EL (cell line): ENCODE results near the gene KRT85.

Experiments used
- DNase-seq: peaks from one replicate; pipeline ENCODE4 v3.0.0-alpha.2; 2016

The KRT85 gene

DNA sequence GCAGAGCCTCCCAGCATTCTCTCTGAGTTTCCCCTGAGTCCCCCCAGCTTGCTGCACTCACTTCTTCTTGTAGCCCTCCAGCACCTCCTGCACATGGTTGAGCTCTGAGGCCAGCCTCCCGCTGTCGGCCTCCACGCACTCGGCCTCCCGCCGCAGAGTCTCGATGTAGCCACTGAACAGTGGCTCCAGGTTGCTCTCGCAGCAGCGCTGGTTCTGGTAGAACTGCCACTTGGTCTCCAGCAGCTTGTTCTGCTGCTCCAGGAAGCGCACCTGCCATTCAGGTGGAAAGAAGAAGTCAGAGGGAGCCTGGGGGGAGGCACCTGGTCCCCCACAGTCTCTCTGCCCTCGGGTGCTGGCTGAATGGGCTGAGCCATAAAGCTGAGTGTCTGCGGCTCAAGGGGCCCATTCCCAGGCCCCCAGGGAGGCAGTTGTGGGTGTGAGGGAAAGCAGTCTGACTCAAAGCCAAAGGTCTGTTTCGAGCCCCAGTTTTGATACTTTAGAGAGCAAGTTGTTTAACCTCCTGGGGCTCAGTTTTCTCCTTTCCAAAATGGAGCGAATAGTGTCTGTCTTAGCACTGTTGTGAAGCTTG is 2.3 kb downstream of the KRT85 start:
- no peak for DNase-seq

DNA sequence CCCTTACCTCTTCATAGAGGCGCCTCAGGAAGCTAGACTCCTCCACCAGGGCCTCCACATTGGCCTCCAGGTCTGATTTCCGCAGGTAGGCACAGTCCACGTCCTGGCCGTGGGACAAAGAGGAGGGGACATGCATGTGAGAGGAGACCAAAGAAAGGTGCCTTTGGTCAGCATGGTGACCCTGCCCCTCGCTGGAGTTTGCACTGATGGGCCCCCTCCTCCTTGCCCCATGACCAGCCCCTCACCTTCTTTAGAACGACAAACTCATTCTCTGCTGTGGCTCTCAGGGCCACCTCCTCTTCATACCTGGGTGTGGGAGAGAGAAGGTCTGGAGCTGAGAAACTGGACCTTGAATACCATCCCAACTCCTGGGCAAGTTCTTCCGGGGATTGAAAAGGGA is 3.2 kb downstream of the KRT85 start:
- no peak for DNase-seq

DNA sequence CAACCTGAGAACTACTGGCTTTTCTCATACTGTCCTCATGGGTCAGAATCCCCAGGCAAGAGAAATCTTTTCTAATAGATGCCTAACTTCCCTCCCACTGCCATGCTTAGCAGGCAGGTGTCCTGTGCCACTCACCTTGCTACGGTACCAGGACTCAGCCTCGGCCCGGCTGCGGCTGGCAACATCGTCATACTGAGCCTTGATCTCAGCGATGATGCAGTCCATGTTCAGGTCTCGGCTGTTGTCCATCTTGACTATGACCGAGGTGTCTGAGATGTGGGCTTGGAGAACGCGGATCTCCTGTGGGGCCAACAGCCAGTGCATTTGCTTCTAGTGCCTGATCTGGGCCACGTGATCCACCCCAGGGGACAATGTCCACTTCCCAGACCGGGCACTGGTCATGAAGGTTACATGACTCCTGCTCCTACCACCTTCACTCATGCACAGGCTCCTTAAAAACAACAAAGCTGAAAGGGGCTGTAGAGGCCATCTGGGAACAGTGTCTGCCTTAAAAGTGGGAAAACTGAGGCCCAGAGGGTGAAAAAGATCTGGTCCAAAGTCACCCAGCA is 4.1 kb downstream of the KRT85 start:
- no peak for DNase-seq

DNA sequence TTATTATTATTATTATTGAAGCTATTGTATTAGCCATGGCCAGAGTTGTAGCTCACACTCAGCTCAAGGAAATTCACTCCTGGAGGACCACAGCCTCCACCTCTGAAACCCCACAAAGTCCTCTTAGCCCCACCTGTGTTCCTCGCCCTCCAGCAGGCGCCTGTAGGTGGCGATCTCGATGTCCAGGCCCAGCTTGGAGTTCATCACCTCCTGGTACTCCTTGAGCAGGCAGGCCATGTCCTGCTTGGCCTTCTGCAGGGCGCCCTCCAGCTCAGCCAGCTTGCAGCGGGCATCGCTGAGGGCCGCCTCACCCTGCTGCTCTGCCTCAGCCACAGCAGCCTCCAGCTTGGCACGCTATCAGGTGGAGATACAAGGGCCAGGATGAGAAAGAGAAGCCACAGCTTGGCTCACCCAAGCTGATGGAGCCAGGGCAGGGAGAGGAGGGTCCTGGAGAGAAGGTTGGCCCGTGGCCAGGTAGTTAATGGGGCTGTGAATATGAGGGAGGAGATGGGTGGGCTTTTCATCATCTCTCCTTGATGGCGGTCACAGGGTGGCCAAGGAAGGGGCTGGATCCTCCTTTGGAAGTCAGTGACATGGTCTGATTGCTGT is 5.1 kb downstream of the KRT85 start:
- DNase-seq, result no peak

DNA sequence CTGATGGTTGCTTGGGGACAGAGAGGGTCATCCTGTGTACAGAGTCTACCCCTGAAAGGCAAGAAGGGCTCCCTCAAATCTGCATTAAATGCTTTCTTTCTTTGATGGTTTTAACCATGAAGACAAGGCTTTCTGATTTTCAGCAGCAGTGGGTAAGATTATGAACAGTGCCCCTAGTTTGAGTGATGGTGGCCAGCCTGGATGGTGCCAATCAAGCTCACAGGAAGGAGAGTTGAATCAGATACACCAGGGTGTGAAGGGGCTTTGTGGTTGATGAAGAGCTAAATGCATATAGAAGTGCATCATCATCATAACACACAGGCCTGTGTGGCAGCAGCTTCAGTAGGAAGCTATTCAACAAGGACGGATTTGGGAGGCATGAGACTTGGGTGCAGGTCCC is 5.7 kb downstream of the KRT85 start:
- no peak for DNase-seq

DNA sequence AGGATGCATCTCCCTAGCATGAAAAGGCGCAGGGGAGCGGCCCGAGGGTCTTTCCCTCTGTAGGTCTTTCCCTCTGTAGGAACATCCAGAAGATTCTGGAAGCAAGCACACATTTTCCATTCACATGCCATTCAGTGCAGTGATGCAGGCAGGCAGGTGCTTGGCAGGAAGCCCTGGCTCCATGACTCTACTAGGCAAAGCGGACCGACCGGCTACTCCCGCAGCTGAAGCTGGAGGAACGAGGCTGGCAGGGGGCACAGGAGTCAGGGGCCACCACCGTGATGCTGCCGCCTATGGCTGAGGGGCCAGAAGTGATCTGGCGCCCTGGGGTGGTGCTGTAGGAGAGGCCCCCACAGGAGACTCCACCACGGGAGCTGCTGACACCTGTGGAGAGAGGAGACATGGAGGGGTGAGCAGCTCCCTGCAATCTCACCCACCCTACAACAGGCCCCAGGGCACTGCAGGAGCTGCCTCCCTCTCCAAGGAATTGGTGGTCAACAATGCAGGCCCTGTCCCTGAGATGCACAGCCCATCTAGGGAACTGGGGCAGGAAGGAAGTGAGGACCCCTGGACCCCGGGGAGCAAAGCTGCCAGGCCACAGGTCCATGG is 6.5 kb downstream of the KRT85 start:
- no peak for DNase-seq

DNA sequence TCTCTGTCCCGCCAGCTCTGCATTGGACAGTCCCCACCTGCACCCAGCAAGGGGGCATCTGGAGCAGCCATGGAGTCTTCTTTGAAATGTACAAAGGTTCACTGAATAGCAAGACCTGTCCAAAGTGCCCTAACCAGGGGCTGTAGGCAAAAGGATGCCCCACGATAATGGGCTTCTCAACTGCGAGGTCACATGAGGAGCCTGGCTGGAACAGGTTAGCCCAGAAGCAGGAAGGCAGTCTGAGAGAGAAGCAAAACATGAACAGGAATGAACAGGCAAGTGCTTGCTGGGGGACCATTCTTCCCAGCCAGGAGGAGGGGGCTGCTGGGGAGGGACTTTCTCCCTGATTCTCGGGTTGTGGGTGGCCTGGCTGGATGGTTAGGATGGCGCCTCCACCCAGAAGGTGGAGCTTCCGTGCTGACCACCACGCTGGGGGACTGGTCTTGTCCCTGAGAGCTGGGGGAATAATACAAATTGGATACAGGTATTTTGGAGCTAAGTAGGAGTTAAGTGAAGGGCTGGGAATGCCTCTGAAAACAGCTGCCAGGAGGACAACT is 7.1 kb downstream of the KRT85 start:
- no peak for DNase-seq

DNA sequence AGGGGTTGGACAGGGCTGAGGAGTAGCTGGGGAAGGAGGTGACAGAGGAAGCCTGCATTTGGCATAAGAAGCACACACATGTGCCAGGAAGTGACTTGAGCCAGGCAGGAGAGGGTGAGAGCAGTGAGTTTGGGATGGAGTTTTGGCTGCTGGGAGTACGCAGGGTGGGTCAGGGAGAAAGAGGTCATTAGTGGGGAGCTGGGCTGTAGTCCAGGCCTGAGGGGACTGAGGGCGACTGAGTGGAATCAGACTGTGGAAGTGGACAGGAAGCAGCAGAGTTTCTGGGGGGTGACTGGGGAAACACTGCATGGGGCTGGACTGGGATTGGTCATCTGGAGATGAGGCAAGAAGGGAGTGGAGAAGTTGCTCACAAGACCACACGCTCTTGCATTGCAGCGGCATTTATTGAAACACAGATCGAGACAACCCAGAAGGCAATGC is 7.6 kb downstream of the KRT85 start:
- no peak for DNase-seq

DNA sequence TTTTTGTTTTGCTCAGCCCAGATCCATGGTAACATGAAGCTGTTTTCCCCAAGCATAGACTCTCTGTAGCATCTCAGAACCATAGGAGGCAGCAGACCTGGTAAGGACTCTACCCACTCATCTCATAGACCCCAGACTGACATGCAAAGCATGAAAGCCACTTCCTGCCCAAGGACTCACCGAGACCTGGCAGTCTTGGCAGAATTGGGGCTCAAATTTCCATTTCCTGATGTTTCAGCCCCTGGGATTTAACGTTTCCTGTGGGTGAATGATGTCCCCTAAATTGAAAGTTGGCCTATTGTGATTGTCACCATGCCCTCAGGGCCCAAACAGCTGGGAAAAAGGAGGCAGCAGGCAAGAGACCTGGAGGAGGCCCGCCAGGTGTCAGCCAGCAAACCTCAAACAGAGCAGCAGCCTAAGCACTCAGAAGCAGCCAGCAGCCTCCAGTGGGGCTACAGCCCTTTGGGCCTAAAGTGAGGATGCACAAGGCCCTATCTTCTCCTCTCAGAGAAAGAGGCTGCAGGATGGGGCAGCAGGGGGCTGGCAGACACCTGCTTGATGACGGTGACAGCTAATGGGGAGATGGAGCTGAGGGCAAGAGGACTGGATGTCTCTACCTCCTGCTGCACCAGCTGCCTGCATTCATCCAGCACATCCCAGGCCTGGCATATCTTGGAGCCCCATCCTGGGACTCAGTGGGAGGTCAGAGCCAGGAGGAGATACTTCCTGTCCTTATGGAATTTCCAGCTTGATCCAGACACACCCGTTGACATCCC is 8.5 kb downstream of the KRT85 start:
- peak; percentile 38 for DNase-seq

DNA sequence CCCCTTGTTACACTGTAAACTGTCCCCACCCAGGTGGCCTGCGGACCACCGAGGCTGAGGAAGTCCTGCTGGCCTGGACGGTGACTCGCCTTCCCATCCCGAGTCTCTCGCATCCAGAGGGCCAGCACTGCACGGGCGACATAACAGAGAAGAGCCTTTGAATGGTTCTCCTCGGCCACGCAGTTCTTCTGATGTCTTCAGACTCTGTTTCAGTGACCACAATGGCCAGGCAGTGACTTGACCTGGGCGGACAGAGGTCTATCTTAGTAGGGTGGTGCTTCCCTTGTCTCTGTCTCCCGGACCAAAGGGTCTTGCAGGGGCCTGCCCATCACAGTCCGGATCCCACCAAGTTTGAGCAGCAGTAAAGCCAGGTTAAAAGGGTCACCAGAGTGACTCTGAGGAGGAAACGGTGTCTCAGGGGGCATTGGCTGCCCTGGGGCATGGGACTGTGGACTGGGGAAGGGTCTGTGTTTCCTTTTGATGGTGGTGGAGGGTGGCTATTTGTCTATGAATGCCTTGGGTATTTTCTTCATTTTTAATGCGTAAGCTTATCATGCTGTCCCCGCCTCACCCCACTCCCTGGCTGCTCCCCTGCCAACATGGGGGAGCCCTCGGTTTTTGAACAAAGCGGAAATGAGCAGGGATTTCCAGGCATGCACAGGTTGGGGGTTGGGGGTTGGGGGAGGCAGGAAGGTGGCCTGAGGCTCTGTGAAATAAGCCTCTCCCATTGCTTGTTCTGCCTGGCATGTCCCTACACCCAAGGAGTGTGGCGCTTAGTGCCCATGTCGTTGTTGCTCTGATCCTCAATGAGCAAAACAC is 10.3 kb downstream of the KRT85 start:
- DNase-seq, result no peak

DNA sequence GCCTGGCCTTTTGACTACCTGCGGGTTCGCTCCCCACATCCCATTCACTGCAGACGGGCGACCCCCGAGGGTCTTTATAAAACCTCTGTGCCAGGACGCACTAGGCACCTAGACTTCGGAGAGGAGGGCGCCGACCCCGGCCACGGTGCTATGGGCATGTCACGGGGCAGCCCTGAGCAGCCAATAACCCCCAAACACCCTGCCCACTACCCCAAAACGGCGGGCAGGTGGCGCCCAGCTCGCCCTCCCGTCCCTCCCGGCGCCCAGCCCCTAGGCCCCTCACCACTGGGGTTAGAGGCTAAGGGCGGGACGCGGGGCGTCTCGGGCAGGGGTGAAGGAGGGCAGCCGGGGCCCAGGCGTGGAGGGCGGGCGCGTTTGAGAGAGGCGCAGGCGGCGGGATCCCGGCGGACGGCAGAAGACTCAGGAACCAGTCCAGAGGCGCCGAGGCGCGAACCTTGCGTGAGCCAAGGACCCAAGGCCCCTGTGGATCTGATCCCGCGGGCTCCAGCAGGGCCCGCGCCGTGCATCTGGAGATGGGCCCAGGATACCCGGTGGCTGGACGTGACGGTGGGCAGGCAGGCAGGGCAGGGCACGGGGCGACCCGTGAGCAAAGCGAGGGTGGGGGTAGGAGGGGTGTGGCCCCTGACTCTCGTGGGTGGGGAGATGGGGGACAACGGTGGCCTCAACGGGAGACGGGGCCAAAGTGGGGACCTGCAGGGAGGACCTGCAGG is 11.1 kb downstream of the KRT85 start:
- DNase-seq, result no peak

DNA sequence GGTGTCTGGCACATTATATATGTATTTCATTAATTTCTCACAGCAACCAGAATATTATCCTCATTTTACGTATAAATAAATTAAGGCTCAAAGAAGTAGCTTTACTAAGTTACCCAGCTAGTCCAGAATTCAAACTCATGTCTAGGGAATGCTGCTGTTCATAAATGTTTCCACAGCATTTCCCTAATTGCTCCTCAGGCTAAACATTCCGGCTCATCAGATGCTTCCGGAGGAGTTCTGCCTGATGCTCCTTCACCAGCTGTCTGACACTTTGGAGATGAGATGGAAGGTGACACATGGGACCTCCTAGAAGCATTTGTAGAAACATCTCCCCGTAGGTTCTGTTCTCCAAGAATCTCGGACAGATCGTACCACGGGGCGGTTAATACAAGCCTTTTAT is 12.1 kb downstream of the KRT85 start:
- peak; percentile 63 for DNase-seq

DNA sequence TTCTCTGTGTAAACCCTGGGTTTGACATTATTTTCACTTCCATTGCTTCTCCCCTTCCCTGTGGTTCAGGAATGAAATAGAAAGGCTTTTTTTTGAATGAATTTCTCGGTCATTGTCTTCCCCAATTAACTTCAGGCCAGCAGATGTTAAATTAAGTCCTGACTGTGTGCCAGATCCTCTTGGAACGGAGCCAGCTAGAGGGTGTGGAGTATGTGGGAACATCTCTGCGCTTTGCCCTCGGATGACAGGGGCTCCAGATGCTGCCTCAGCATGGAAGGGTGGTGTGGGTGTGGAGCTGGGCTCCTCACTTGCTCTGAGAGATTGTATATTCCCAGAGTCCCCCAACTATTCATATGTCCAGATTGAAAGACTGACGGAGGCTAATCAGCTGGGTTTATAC is 13.1 kb downstream of the KRT85 start:
- DNase-seq, result no peak

DNA sequence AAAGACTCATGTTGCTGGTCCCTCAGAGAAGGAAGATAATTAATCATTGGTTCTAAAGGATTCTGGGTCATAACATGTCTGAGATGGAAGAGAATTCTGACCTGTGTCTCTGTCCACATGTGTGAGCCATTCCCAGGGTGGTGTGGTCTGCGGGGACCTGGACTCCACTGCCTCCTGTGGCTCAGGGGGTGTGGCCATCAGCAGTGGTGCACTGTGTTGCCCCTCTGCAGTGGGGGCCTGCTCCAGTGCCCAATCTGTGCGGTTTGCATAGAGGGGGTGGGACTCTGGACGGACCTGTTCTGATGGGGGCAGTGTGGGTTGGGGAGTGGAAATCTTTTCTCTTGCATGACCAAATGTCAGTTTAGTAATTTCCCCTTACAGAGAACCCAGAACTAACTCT is 13.5 kb downstream of the KRT85 start:
- DNase-seq, result no peak

DNA sequence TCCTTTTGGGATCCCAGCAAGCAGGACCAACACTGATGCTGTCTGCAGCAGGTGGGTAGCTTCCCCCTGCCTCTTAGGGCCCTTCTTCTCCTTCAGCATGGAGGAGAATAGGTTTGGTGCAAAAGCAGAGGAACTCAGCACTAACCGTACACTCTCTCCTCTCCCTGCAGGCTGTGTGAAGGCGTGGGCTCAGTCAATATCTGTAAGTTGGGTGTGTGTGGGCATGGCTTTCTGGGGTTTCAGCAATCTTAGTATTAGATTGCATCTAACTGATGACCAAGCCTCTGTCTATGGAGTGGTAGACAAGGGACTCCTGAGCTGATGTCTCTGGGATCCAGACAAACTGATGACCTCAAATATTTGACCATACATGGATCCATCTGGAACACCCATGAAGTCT is 14.3 kb downstream of the KRT85 start:
- no peak for DNase-seq

DNA sequence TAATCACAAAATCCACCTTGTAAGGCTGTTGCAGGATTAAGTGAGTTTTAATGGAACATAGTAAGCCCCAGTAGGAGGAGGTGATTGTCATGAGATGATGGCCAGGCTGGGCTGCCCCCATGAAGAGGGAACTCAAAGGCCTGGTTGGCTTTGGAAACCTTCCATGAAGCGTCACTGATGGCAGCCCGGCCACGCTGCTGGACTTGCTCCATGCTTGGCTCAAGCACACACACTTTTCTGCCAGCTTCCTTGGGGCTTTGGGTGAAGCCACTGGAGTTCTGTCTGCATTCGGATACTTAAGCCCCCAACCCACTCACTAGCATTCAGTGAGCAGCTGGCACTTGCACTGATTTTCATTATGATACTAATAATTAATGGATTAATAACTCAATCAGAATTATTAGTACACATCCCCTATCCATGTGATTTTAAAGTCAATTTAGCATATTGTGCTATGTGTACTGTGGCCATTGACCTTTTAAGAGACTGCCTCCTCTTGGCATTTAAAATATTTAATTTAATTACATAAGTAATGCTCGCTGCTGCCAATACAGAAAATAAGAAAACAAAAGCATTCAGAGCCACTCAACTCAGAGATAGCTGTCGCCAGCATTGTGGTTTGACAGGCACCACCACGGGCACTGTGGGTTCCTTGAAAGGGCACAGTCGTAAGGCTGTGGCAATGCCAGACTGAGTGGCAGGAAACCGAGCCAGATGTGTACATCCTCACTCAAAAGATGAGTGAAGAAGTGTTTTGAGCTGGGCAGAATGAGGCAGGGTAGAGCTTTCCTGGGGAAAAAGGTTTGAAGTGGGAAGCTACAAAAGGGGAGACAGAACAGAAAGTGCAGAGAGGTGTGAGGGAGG is 15.9 kb downstream of the KRT85 start:
- no peak for DNase-seq

DNA sequence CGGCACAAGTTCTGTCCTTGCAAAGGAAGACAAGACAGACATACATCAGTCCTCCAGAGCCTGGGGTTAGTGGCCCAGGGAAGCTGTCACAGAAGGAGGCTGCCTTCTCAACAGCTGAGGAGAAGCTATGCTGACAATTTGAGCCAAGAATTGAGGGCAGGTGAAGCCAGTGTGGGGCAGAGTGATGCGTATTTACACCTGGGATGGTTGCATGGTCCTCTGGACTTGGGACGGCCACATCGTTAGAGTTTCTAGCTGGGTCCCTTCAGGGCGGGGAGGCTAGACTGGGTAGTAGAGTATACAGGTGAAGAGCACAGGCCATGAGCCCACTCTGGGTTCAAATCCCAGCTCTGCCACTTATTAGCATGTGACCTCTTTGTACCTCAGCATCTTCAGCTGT is 16.5 kb downstream of the KRT85 start:
- DNase-seq, result no peak

DNA sequence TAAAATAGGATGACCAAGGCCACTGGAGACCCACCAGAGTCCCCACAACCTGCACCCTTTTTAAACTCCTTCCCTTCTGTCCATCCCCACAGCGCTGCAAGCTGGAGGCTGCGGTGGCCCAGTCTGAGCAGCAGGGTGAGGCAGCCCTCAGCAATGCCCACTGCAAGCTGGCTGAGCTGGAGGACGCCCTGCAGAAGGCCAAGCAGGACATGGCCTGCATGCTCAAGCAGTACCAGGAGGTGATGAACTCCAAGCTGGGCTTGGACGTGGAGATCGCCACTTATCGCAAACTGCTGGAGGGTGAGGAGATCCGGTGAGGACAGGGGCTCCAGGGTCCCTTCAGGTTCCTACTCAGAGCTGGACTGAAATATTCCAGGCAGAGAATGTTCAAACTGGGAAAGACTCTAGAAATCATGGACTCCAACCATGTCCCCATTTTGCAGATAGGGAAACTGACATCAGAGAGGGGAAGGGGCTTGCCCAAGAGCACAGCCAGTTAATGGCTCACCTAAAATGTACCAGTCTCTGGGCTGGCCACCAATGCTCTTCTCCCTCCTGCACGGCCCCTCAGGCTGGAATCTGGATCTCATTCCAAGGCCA is 17.2 kb downstream of the KRT85 start:
- no peak for DNase-seq

DNA sequence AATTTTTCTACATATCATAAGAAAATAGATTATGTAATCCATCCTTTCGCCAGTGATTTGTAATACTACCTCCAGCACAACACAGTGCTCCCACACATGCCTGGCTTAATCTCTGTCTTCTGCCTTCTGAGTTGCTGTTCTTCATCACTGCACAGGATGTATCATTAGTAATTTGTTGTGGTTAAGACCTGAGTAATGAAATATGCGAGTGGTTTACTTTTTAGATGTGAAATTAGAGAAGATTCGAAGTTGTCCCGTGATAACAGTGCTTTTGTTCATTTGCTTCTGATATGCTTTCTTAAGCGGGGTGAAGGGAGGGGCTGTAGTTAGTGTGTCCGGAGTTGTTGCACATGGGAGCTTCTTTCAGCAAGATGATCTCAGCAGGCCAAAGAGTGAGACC is 18.1 kb downstream of the KRT85 start:
- peak; percentile 15 for DNase-seq
